LNCAP (cell line): ENCODE data around the gene LARP1.

Experiments used
- TF ChIP-seq, protein P1 (sequence below): fragments of 450-650 bp; IDR thresholded peaks from 2 replicates; pipeline ENCODE4 v1.5.1; 2017; ENCODE audit warnings: mild to moderate bottlenecking

The LARP1 gene

DNA sequence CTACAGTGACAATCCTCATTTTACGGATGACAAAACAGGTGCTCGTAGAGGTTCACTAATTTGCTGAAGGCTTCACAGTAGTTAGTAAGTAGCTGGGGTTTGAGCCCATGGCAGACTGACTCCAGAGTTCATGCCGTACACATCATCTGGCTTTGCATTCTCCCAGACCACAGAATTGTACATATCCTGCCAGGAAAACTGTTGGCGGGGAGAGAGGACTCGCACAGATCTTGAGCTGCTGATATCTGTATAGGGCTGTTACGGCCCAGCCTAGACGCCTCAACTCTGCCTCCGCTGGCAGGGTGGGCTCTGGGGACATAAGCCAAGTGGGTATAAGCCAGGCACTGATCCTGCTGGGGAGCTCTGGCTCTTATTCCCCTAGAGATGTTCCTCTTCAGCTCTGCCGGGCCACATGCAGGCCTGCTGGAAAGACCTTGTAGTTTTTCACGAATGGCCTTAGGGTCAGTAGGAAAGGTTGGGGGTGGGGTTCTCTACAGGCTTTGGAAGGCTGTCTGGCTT lies 16.3 kb downstream of the LARP1 start:
- TF ChIP-seq, protein P1, sequence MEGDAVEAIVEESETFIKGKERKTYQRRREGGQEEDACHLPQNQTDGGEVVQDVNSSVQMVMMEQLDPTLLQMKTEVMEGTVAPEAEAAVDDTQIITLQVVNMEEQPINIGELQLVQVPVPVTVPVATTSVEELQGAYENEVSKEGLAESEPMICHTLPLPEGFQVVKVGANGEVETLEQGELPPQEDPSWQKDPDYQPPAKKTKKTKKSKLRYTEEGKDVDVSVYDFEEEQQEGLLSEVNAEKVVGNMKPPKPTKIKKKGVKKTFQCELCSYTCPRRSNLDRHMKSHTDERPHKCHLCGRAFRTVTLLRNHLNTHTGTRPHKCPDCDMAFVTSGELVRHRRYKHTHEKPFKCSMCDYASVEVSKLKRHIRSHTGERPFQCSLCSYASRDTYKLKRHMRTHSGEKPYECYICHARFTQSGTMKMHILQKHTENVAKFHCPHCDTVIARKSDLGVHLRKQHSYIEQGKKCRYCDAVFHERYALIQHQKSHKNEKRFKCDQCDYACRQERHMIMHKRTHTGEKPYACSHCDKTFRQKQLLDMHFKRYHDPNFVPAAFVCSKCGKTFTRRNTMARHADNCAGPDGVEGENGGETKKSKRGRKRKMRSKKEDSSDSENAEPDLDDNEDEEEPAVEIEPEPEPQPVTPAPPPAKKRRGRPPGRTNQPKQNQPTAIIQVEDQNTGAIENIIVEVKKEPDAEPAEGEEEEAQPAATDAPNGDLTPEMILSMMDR: no peak

DNA sequence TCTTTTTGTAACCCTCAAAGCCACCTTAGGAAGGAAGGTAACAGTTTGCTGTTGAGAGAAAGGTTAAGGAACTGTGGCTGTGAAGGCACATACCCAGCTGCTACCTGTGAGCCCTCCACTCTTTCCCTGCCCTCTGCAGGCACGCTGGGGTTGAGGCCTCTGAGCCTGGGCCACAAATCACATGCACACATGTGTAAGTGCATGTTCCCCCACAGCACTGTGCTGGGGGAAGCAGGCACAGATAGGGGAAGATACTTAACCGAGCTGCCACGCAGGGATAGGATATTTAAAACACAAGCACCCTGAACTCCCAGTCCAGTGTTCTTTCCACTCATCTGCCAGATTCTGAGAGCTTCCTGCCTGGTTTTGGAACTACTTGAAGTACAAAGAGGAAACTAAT lies 18.1 kb downstream of the LARP1 start:
- TF ChIP-seq, protein P1: no peak

DNA sequence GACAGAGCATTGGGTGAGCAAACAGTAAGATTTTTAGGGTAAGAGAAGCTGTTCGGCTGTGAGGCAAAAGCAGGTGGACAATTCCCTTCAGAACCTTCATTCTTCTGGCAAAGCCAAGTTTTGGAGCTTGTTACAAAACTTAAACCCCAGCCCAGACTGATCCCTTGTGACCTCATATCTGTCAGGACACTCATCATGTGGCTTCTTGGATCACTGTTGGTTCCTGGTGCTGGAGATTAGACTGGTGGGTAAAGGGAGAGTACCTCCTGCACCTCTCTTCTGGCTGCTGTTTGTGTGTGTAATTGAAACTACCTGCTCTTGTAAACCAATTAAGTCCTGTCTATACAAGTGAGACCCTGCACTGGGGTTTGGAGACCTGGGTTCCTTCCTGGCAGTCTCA lies 21.0 kb downstream of the LARP1 start:
- TF ChIP-seq, protein P1: no peak

DNA sequence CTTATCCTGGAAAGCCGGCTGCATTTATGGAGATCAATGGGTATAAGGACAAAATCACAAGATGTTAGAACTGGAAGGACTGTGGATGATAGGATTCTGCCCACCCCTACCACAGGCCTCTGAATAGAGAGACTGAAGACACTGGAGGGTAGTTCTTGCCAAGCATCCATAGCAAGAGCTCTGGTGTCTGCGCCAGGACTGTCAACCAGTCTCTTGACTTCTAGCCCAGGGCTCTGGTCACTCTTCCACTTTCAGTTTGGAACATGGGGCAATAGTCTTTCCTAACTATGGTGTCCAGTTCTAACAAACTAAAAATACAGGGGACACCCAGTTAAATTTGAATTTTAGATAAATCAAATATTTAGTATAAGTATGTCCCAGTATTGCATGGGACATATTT lies 23.4 kb downstream of the LARP1 start:
- TF ChIP-seq, protein P1: no peak

DNA sequence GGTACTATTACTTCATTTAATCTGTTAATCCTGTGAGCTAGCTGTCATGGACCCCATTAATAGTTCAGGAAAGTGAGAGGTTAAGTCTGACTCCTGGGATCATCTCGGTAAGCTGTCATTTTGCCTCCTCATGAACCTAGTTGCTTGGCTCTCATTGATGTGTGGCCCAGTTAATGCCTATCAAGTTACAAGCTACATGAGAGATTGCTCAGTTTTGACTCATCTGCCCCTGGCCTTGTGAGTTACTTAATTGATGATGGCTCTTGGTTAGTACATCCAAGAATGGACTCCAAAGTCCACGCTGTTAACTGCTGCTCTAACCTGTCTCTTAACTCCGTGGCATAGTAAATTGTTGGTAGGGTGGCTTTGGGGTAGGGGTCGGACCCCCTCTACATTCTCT lies 23.9 kb downstream of the LARP1 start:
- TF ChIP-seq, protein P1: no peak

DNA sequence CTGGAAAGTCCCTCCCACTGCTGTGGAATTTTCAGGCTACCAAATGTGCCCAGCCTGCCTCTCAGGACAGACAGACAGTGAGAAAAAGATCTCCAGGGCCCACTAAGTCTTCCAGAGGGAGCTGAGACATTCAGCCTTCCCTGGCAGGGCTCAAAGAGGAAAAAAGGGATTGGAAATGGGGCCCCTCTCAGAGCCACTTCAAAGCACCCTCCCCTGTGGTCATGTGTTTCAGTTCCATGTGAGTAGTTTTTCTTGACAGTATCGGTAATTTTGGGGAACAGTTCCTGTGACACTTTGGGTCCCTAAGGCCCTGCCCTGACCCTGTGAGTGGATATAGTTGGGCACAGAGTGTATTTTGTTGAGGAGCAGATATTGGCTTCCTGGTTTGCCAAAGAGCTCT lies 25.0 kb downstream of the LARP1 start:
- TF ChIP-seq, protein P1: no peak

DNA sequence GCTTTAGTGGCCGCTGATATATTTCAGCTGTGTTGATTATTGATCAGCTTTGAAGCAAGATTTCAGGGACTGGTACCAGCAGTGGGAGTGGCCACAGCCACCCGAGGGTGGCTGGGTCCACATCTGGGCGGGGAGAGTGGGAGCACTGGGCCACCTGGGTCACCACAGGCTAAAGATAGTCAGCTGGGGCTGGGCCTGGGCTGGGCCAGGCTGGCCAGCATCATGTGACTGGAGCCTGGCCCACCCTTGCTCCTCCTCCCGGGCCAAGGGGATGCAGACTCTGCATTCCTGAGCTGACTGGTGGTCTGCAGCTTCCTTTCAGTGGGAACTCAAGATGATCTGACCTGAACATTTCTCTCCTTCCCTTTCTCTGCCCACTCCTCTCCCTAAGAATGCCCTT lies 27.1 kb downstream of the LARP1 start:
- TF ChIP-seq, protein P1: no peak
